SJSA1 (cell line): ENCODE results near the gene GINS3. TPM values are rescaled to one million over a fixed set of nuclear protein-coding genes. Genes with fewer than 3 reads are reported as not detected.

ENCODE experiments used
- DNase-seq, 2 experiments: peaks; one replicate each; pipeline ENCODE4 v3.0.0-alpha.2; 2015 to 2020; ENCODE audit warnings: low spot score in 2 of 2, low read depth in 1 of 2
- H3K27ac ChIP-seq: fragments of 250-450 bp; sonication (Bioruptor Pico); 2 replicates; pipeline ENCODE4 v1.5.1; 2020; ENCODE audit warnings: mild to moderate bottlenecking, moderate library complexity
- H3K27me3 ChIP-seq: fragments of 250-450 bp; sonication (Bioruptor Pico); replicated peaks from 2 replicates; pipeline ENCODE4 v1.5.1; 2020; ENCODE audit warnings: mild to moderate bottlenecking, moderate library complexity
- H3K36me3 ChIP-seq: fragments of 250-450 bp; sonication (Bioruptor Pico); 2 replicates; pipeline ENCODE4 v1.5.1; 2020; ENCODE audit warnings: mild to moderate bottlenecking
- H3K4me1 ChIP-seq: fragments of 250-450 bp; sonication (Bioruptor Pico); replicated peaks from 2 replicates; pipeline ENCODE4 v1.6.1; 2021; ENCODE audit warnings: mild to moderate bottlenecking
- H3K4me3 ChIP-seq: fragments of 250-450 bp; sonication (Bioruptor Pico); 2 replicates; pipeline ENCODE4 v1.5.1; 2020; ENCODE audit warnings: mild to moderate bottlenecking
- H3K9me3 ChIP-seq: fragments of 250-450 bp; sonication (Bioruptor Pico); replicated peaks from 2 replicates; pipeline ENCODE4 v1.5.1; 2020; ENCODE audit warnings: mild to moderate bottlenecking
- total RNA-seq: library from RNA; depleted of rRNA; stranded (reverse); fragments of >200 nt; shearing (Covaris generic); gene quantifications from 2 replicates; pipeline ENCODE4 v1.2.3, GENCODE V29; 2014

The GINS3 gene
- total RNA-seq, 1 experiment from 2014 or later, result 15.9 TPM

GRCh38 chr16:58422809-58423208 is 30.5 kb downstream of the GINS3 start:
- peaks cover 4% of the 10 kb centered on the region for H3K4me1 ChIP-seq
- no peaks in the 10 kb centered on the region for H3K36me3 ChIP-seq
- H3K4me3 ChIP-seq, result no peak overlapping the region
- H3K27me3 ChIP-seq, result peaks cover 19% of the 10 kb centered on the region; the same call in 1 of the 2 replicates
- no peaks in the 10 kb centered on the region for H3K9me3 ChIP-seq
- DNase-seq, result no peak
- no peak overlapping the region for H3K27ac ChIP-seq

GRCh38 chr16:58425245-58425644 is 33.0 kb downstream of the GINS3 start:
- DNase-seq, result no peak
- Histone ChIP-seq H3K27me3 (peaks cover 19% of the 10 kb centered on the region), H3K27ac (no peak overlapping the region)

GRCh38 chr16:58425756-58426494 is 33.7 kb downstream of the GINS3 start:
- peaks cover 19% of the 10 kb centered on the region for H3K27me3 ChIP-seq
- DNase-seq, result no peak

More at GRCh38 chr16:58425245-58425644, 33.0 kb downstream of the GINS3 start:
- H3K36me3 ChIP-seq, result no peaks in the 10 kb centered on the region
- no peaks in the 10 kb centered on the region for H3K4me1 ChIP-seq
- no peak overlapping the region for H3K4me3 ChIP-seq
- no peaks in the 10 kb centered on the region for H3K9me3 ChIP-seq

GRCh38 chr16:58426966-58427365 is 34.7 kb downstream of the GINS3 start:
- no peak overlapping the region for H3K4me3 ChIP-seq
- H3K27me3 ChIP-seq, result peaks cover 19% of the 10 kb centered on the region
- no peak overlapping the region for H3K27ac ChIP-seq
- H3K4me1 ChIP-seq, result no peaks in the 10 kb centered on the region
- no peaks in the 10 kb centered on the region for H3K36me3 ChIP-seq
- no peak for DNase-seq
- H3K9me3 ChIP-seq, result no peaks in the 10 kb centered on the region

More at GRCh38 chr16:58425756-58426494, 33.7 kb downstream of the GINS3 start:
- H3K36me3 ChIP-seq, result no peaks in the 10 kb centered on the region
- H3K27ac ChIP-seq, result no peak overlapping the region
- no peak overlapping the region for H3K4me3 ChIP-seq
- no peaks in the 10 kb centered on the region for H3K4me1 ChIP-seq
- H3K9me3 ChIP-seq, result no peaks in the 10 kb centered on the region

GRCh38 chr16:58428621-58429542 is 36.6 kb downstream of the GINS3 start:
- no peaks in the 10 kb centered on the region for H3K36me3 ChIP-seq
- no peak overlapping the region for H3K27ac ChIP-seq
- DNase-seq, result no peak

GRCh38 chr16:58430718-58431117 is 38.4 kb downstream of the GINS3 start:
- Histone ChIP-seq H3K27ac (no peak overlapping the region), H3K4me1 (no peaks in the 10 kb centered on the region), H3K4me3 (no peak overlapping the region), H3K27me3 (peaks cover 10% of the 10 kb centered on the region), H3K9me3 (no peaks in the 10 kb centered on the region), H3K36me3 (no peaks in the 10 kb centered on the region)
- no peak for DNase-seq

More at GRCh38 chr16:58428621-58429542, 36.6 kb downstream of the GINS3 start:
- H3K4me1 ChIP-seq, result no peaks in the 10 kb centered on the region
- peaks cover 16% of the 10 kb centered on the region for H3K27me3 ChIP-seq
- no peak overlapping the region for H3K4me3 ChIP-seq
- H3K9me3 ChIP-seq, result no peaks in the 10 kb centered on the region

GRCh38 chr16:58433569-58433951 is 41.3 kb downstream of the GINS3 start:
- H3K27ac ChIP-seq, result no peak overlapping the region
- H3K4me1 ChIP-seq, result no peaks in the 10 kb centered on the region
- H3K27me3 ChIP-seq, result no peaks in the 10 kb centered on the region; the same call in 1 of the 2 replicates
- no peak overlapping the region for H3K4me3 ChIP-seq
- peaks cover 4% of the 10 kb centered on the region; the same call in 1 of the 2 replicates for H3K9me3 ChIP-seq
- H3K36me3 ChIP-seq, result no peaks in the 10 kb centered on the region
- DNase-seq, result no peak

GRCh38 chr16:58435779-58436178 is 43.5 kb downstream of the GINS3 start:
- H3K27ac ChIP-seq, result no peak overlapping the region
- no peaks in the 10 kb centered on the region for H3K27me3 ChIP-seq
- no peak overlapping the region for H3K4me3 ChIP-seq
- no peak for DNase-seq
- H3K9me3 ChIP-seq, result peaks cover 4% of the 10 kb centered on the region; the same call in 1 of the 2 replicates
- H3K36me3 ChIP-seq, result no peaks in the 10 kb centered on the region
- no peaks in the 10 kb centered on the region for H3K4me1 ChIP-seq

- no peak for DNase-seq
- peaks cover 4% of the 10 kb centered on the region; the same call in 1 of the 2 replicates for H3K9me3 ChIP-seq
- peaks cover 6% of the 10 kb centered on the region; the same call in 1 of the 2 replicates for H3K27me3 ChIP-seq
- no peaks in the 10 kb centered on the region for H3K4me1 ChIP-seq
- H3K36me3 ChIP-seq, result no peaks in the 10 kb centered on the region
- H3K27ac ChIP-seq, result no peak overlapping the region
- no peak overlapping the region for H3K4me3 ChIP-seq
Observed at GRCh38 chr16:58440131-58440530, 47.9 kb downstream of the GINS3 start.

- Histone ChIP-seq H3K4me3 (no peak overlapping the region), H3K27me3 (peaks cover 6% of the 10 kb centered on the region; the same call in 1 of the 2 replicates), H3K9me3 (no peaks in the 10 kb centered on the region), H3K27ac (no peak overlapping the region), H3K36me3 (no peaks in the 10 kb centered on the region), H3K4me1 (no peaks in the 10 kb centered on the region)
- no peak for DNase-seq
Observed at GRCh38 chr16:58442547-58442946, 50.3 kb downstream of the GINS3 start.

GRCh38 chr16:58443783-58444182 is 51.5 kb downstream of the GINS3 start:
- H3K27ac ChIP-seq, result no peak overlapping the region
- H3K36me3 ChIP-seq, result no peaks in the 10 kb centered on the region
- H3K4me1 ChIP-seq, result no peaks in the 10 kb centered on the region
- no peak for DNase-seq
- H3K4me3 ChIP-seq, result no peak overlapping the region
- peaks cover 7% of the 10 kb centered on the region; the same call in 1 of the 2 replicates for H3K27me3 ChIP-seq
- no peaks in the 10 kb centered on the region for H3K9me3 ChIP-seq

GRCh38 chr16:58444265-58444664 is 52.0 kb downstream of the GINS3 start:
- Histone ChIP-seq H3K4me3 (no peak overlapping the region), H3K27me3 (peaks cover 11% of the 10 kb centered on the region; the same call in 1 of the 2 replicates), H3K4me1 (no peaks in the 10 kb centered on the region), H3K27ac (no peak overlapping the region), H3K9me3 (no peaks in the 10 kb centered on the region), H3K36me3 (no peaks in the 10 kb centered on the region)
- DNase-seq, result no peak

- Histone ChIP-seq H3K27me3 (0 out of 2 replicates have a peak, but pooled peaks cover 4% of the 10 kb centered on the region), H3K4me3 (no peak overlapping the region), H3K36me3 (no peaks in the 10 kb centered on the region), H3K27ac (no peak overlapping the region), H3K9me3 (no peaks in the 10 kb centered on the region), H3K4me1 (no peaks in the 10 kb centered on the region)
- DNase-seq, result no peak
Observed at GRCh38 chr16:58448890-58449289, 56.6 kb downstream of the GINS3 start.

- Histone ChIP-seq H3K4me3 (no peak overlapping the region), H3K27me3 (0 out of 2 replicates have a peak, but pooled peaks cover 4% of the 10 kb centered on the region), H3K4me1 (no peaks in the 10 kb centered on the region), H3K36me3 (no peaks in the 10 kb centered on the region), H3K9me3 (no peaks in the 10 kb centered on the region), H3K27ac (no peak overlapping the region)
- no peak for DNase-seq
Observed at GRCh38 chr16:58449306-58449705, 57.0 kb downstream of the GINS3 start.
